Endothelial cell of umbilical vein (primary cell): Measurements from ENCODE around the gene SPON1. TPM values are rescaled to one million over a fixed set of nuclear protein-coding genes. Genes with fewer than 3 reads are reported as not detected.

ENCODE experiments used
- BruUV-seq: library from RNA; stranded (reverse); fragments of 400-500 nt; replicated peaks from 2 replicates; lab custom pipeline; 2021; lab: Mats Ljungman, UMichigan
- CTCF ChIA-PET: fragments of 300-600, 350-600 bp; sonication (Branson Sonifier 250); formaldehyde crosslinking; loops from one replicate; lab custom pipeline; 2021; ENCODE audit warnings: antibody characterized with exemption, inconsistent platforms; lab: Charles Lee
- POLR2A ChIA-PET: fragments of 300-600, 350-600 bp; sonication (Branson Sonifier 250); formaldehyde crosslinking; loops from one replicate; lab custom pipeline; 2021; ENCODE audit warnings: antibody characterized with exemption, inconsistent platforms; lab: Charles Lee
- DNase-seq: peaks from one replicate; pipeline ENCODE4 v3.0.0-alpha.2; 2011; ENCODE audit warnings: low read depth, low spot score
- FAIRE-seq: peaks from 2 replicates; lab custom pipeline; 2011; peaks lifted over from hg19 to GRCh38; lab: Jason Lieb, UNC
- H2AFZ ChIP-seq: 2 replicates; pipeline ENCODE4 v1.6.0; 2012; ENCODE audit warnings: low read depth, low read length, control low read depth, inconsistent platforms
- H3K27ac ChIP-seq: 2 replicates; pipeline ENCODE4 v1.5.1; 2011; ENCODE audit warnings: low read depth, mild to moderate bottlenecking, control low read depth, low read length, moderate library complexity; ENCODE audit not compliant: insufficient read depth
- H3K27me3 ChIP-seq, 2 experiments: 2 replicates each; pipeline versions ENCODE4 v1.6.0 to v1.6.1; 2011; ENCODE audit warnings: low read length in 2 of 2, mixed read lengths in 1 of 2; ENCODE audit not compliant: control insufficient read depth in 2 of 2, insufficient read depth in 2 of 2
- H3K36me3 ChIP-seq, 2 experiments: 2 replicates in 1 of 2; 3 replicates in 1 of 2; pipeline ENCODE4 v1.5.1; 2011; ENCODE audit warnings: low read length in 2 of 2, mild to moderate bottlenecking in 1 of 2, moderate library complexity in 1 of 2; ENCODE audit not compliant: control insufficient read depth in 2 of 2, insufficient read depth in 2 of 2; ENCODE audit errors: extremely low read depth in 1 of 2
- H3K4me1 ChIP-seq: 3 replicates; pipeline ENCODE4 v1.5.1; 2011; ENCODE audit warnings: mild to moderate bottlenecking, low read length; ENCODE audit not compliant: control insufficient read depth, insufficient read depth; ENCODE audit errors: extremely low read depth
- H3K4me2 ChIP-seq: 2 replicates; pipeline ENCODE4 v1.6.1; 2011; ENCODE audit warnings: low read length, control low read depth, mixed read lengths; ENCODE audit not compliant: insufficient read depth
- H3K4me3 ChIP-seq, 3 experiments: fragments of 200-600 bp in 1 of 3; sonication (generic), shearing (Covaris generic) in 1 of 3; replicated peaks in 1 of 3; 2 replicates each; pipeline ENCODE4 v1.5.1; 2011 to 2016; ENCODE audit warnings: control low read depth in 3 of 3, low read length in 3 of 3, mild to moderate bottlenecking in 2 of 3, inconsistent platforms in 1 of 3, low read depth in 1 of 3, moderate library complexity in 1 of 3; ENCODE audit not compliant: insufficient read depth in 1 of 3
- H3K79me2 ChIP-seq: 2 replicates; pipeline ENCODE4 v1.6.0; 2012; ENCODE audit warnings: low read length, inconsistent platforms; ENCODE audit not compliant: control insufficient read depth, insufficient read depth
- H3K9ac ChIP-seq: replicated peaks from 2 replicates; pipeline ENCODE3; 2011; ENCODE audit warnings: low read length, control low read depth; ENCODE audit not compliant: insufficient read depth; ENCODE audit errors: extremely low read depth
- H3K9me1 ChIP-seq: replicated peaks from 3 replicates; pipeline ENCODE4 v1.6.0; 2011; ENCODE audit warnings: mild to moderate bottlenecking, low read length; ENCODE audit not compliant: control insufficient read depth, insufficient read depth; ENCODE audit errors: extremely low read depth
- H3K9me3 ChIP-seq: replicated peaks from 2 replicates; pipeline ENCODE4 v1.5.1; 2012; ENCODE audit warnings: low read length, inconsistent platforms; ENCODE audit not compliant: control insufficient read depth, insufficient read depth
- H4K20me1 ChIP-seq: replicated peaks from 2 replicates; pipeline ENCODE3; 2011; ENCODE audit warnings: mild to moderate bottlenecking, low read length; ENCODE audit not compliant: control insufficient read depth, insufficient read depth; ENCODE audit errors: extremely low read depth
- EZH2 ChIP-seq: IDR thresholded peaks from 2 replicates; pipeline ENCODE4 v1.6.1; 2012; ENCODE audit warnings: borderline replicate concordance, low read depth, mild to moderate bottlenecking, moderate library complexity, low read length, inconsistent platforms; ENCODE audit not compliant: severe bottlenecking
- FOS ChIP-seq: IDR thresholded peaks from 2 replicates; pipeline ENCODE4 v1.6.1; 2011; ENCODE audit warnings: mild to moderate bottlenecking, low read length, moderate library complexity, borderline replicate concordance; ENCODE audit not compliant: insufficient read depth
- GATA2 ChIP-seq: IDR thresholded peaks from 2 replicates; pipeline ENCODE4 v1.7.0; 2011; ENCODE audit warnings: low read depth, mild to moderate bottlenecking, moderate library complexity, mixed read lengths, low read length; ENCODE audit not compliant: insufficient read length, insufficient read depth
- JUN ChIP-seq: IDR thresholded peaks from 2 replicates; pipeline ENCODE4 v1.6.1; 2011; ENCODE audit warnings: borderline replicate concordance, low read depth; ENCODE audit not compliant: insufficient read length, insufficient read depth
- MAX ChIP-seq: IDR thresholded peaks from 2 replicates; pipeline ENCODE4 v1.6.1; 2011; ENCODE audit not compliant: insufficient read depth, insufficient read length
- MYC ChIP-seq: IDR thresholded peaks from one replicate; pipeline ENCODE4 v1.6.1; 2011; ENCODE audit warnings: mild to moderate bottlenecking, low read depth, low read length
- POLR2A ChIP-seq: IDR thresholded peaks from 2 replicates; pipeline ENCODE4 v1.6.1; 2012; ENCODE audit warnings: low read depth, mild to moderate bottlenecking, control low read depth, low read length
- POLR2AphosphoS5 ChIP-seq: IDR thresholded peaks from 2 replicates; pipeline ENCODE4 v1.6.1; 2012; ENCODE audit warnings: low read depth, mild to moderate bottlenecking, control low read depth, low read length, moderate library complexity; ENCODE audit not compliant: insufficient read depth
- dilution Hi-C: fragments of 300-500 bp; cut with MboI; formaldehyde crosslinking; loops from one replicate; pipeline ENCODE4 v1.15.0; 2019; ENCODE audit warnings: low sequenced_read_pairs; ENCODE audit not compliant: extremely low pct_ligation_motif_present
- intact Hi-C: fragments of 100-400 bp; cut with micrococcal nuclease; formaldehyde crosslinking; loops from one replicate; pipeline ENCODE4 v1.10.0; 2022
- polyA plus RNA-seq, 4 experiments: library from polyadenylated mRNA; depleted of rRNA in 3 of 4; stranded (reverse) in 3 of 4; unstranded in 1 of 4; fragments of >200 nt; gene quantifications; 2 replicates each; pipeline versions ENCODE4 v1.2.1 to v1.2.3, GENCODE V29; 2011 to 2012; ENCODE audit warnings: missing spikeins in 1 of 4
- total RNA-seq: library from RNA; stranded (reverse); gene quantifications from 2 replicates; pipeline ENCODE4 v1.2.3, GENCODE V29; 2021
- TF ChIP-seq, protein P1 (sequence below), 2 donors: IDR thresholded peaks; 1 replicate in 1 of 2; 2 replicates in 1 of 2; pipeline ENCODE4 v1.5.1; 2011; ENCODE audit warnings: low read length in 2 of 2, mild to moderate bottlenecking in 2 of 2, moderate library complexity in 2 of 2, control low read depth in 1 of 2, inconsistent platforms in 1 of 2, low read depth in 1 of 2; ENCODE audit not compliant: insufficient read depth in 1 of 2; ENCODE audit errors: extremely low read depth in 1 of 2

SPON1 gene
- total and polyA plus RNA-seq, 2 donors (not counting 3 experiments of a cell fraction or from before 2014, with no cell fraction given): 0.31 TPM; not detected in 1

GRCh38 chr11:14105446-14105845 lies 142.9 kb downstream of the SPON1 start:
- intact Hi-C loops (no loop called here), dilution Hi-C loops (no loop called here)
- no TSS peak for BruUV-seq
- no peak for FAIRE-seq
- ChIA-PET POLR2A (no interaction called here), CTCF (no interaction called here)
- H3K79me2 ChIP-seq: no peaks in the 10 kb centered on the region
- no peak overlapping the region for H3K27ac ChIP-seq
- TF ChIP-seq POLR2AphosphoS5 (no peak), MAX (no peak), MYC (no peak), GATA2 (no peak), JUN (no peak), FOS (no peak), POLR2A (no peak), EZH2 (no peak)
- TF ChIP-seq, protein P1, sequence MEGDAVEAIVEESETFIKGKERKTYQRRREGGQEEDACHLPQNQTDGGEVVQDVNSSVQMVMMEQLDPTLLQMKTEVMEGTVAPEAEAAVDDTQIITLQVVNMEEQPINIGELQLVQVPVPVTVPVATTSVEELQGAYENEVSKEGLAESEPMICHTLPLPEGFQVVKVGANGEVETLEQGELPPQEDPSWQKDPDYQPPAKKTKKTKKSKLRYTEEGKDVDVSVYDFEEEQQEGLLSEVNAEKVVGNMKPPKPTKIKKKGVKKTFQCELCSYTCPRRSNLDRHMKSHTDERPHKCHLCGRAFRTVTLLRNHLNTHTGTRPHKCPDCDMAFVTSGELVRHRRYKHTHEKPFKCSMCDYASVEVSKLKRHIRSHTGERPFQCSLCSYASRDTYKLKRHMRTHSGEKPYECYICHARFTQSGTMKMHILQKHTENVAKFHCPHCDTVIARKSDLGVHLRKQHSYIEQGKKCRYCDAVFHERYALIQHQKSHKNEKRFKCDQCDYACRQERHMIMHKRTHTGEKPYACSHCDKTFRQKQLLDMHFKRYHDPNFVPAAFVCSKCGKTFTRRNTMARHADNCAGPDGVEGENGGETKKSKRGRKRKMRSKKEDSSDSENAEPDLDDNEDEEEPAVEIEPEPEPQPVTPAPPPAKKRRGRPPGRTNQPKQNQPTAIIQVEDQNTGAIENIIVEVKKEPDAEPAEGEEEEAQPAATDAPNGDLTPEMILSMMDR (IDR thresholded peaks at IDR 0.05; ENCODE audit: extremely low read depth in 1 of 2, insufficient read depth in 1 of 2, low read depth in 1 of 2, low read length in 2 of 2): no peak
- DNase-seq: no peak
- no peak overlapping the region for H3K4me3 ChIP-seq
- H3K36me3 ChIP-seq: no peaks in the 10 kb centered on the region
- no peak overlapping the region for H3K4me2 ChIP-seq
- no peak overlapping the region for H2AFZ ChIP-seq
- H3K9me3 ChIP-seq: no peaks in the 10 kb centered on the region
- H3K4me1 ChIP-seq: no peaks in the 10 kb centered on the region
- peaks cover 0 to 3% of the 10 kb centered on the region in 2 experiments for H3K27me3 ChIP-seq
- no peaks in the 10 kb centered on the region for H3K9me1 ChIP-seq
- H4K20me1 ChIP-seq: no peaks in the 10 kb centered on the region
- no peak overlapping the region for H3K9ac ChIP-seq
